Osteocyte (in vitro differentiated cells): ENCODE results near the gene PPP2R2D. TPM values are rescaled to one million over a fixed set of nuclear protein-coding genes. Genes with fewer than 3 reads are reported as not detected.
A peak's percentile ranks its signal among the peaks of the same experiment; 100 is the strongest.

Experiments used
- DNase-seq: peaks from one replicate; pipeline ENCODE4 v3.0.0; 2021; ENCODE audit warnings: mixed read lengths; ENCODE audit not compliant: unreplicated experiment; ENCODE audit errors: extremely low spot score
- H3K27ac Mint-ChIP-seq: one replicate; pipeline ENCODE4 v1.8.0; 2021; ENCODE audit warnings: mild to moderate bottlenecking, mixed read lengths; ENCODE audit not compliant: unreplicated experiment
- H3K27me3 Mint-ChIP-seq: one replicate; pipeline ENCODE4 v1.8.0; 2021; ENCODE audit warnings: mixed read lengths; ENCODE audit not compliant: unreplicated experiment
- H3K36me3 Mint-ChIP-seq: one replicate; pipeline ENCODE4 v1.8.0; 2021; ENCODE audit warnings: mixed read lengths; ENCODE audit not compliant: unreplicated experiment
- H3K4me1 Mint-ChIP-seq: one replicate; pipeline ENCODE4 v1.8.0; 2021; ENCODE audit warnings: mixed read lengths; ENCODE audit not compliant: unreplicated experiment
- H3K4me3 Mint-ChIP-seq: one replicate; pipeline ENCODE4 v1.8.0; 2021; ENCODE audit warnings: mild to moderate bottlenecking, moderate library complexity, mixed read lengths; ENCODE audit not compliant: unreplicated experiment
- H3K9me3 Mint-ChIP-seq: one replicate; pipeline ENCODE4 v1.8.0; 2021; ENCODE audit warnings: mixed read lengths; ENCODE audit not compliant: unreplicated experiment
- CTCF ChIP-seq: fragments of 200-600 bp; sonication (generic); IDR thresholded peaks from 2 replicates; pipeline ENCODE4 v1.5.0; 2021; ENCODE audit warnings: antibody characterized with exemption, mild to moderate bottlenecking, moderate library complexity
- total RNA-seq: library from RNA; stranded (reverse); gene quantifications from 2 replicates; pipeline ENCODE4 v1.2.1, GENCODE V29; 2021

PPP2R2D gene
- total RNA-seq, 1 donor from 2014 or later = 28.9 TPM

GRCh38 chr10:131991726-131992125 is 90.9 kb downstream of the PPP2R2D start:
- H3K4me3 Mint-ChIP-seq = no peak overlapping the region
- H3K36me3 Mint-ChIP-seq = no peaks in the 10 kb centered on the region
- DNase-seq = no peak
- H3K4me1 Mint-ChIP-seq = peaks cover 2% of the 10 kb centered on the region
- H3K27me3 Mint-ChIP-seq = no peaks in the 10 kb centered on the region
- no peak overlapping the region for H3K27ac Mint-ChIP-seq
- H3K9me3 Mint-ChIP-seq = no peaks in the 10 kb centered on the region
- no peak for TF ChIP-seq CTCF

DNA sequence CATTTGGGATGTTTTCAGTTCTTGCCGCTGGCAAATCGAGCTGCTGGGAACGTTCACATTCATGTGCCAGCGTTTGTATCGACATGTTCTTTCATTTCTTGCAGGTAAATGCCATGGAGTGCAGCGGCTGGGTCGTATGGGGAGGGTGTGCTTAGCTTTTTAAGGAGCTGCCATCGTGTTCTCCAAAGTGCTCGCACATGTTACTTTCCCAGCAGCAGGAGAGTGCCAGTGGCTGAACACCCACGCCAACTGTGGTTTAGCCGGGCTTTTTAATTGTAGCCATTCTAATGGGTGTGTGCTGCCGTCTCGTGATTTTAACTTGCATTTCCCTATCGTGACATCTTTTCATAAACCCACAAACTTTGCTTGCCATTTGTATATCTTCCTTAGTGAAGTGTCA is 92.5 kb downstream of the PPP2R2D start:
- H3K27me3 Mint-ChIP-seq = no peaks in the 10 kb centered on the region
- no peaks in the 10 kb centered on the region for H3K36me3 Mint-ChIP-seq
- TF ChIP-seq CTCF = no peak
- no peak overlapping the region for H3K4me3 Mint-ChIP-seq
- no peak overlapping the region for H3K27ac Mint-ChIP-seq
- no peaks in the 10 kb centered on the region for H3K9me3 Mint-ChIP-seq
- H3K4me1 Mint-ChIP-seq = peaks cover 17% of the 10 kb centered on the region
- no peak for DNase-seq

DNA sequence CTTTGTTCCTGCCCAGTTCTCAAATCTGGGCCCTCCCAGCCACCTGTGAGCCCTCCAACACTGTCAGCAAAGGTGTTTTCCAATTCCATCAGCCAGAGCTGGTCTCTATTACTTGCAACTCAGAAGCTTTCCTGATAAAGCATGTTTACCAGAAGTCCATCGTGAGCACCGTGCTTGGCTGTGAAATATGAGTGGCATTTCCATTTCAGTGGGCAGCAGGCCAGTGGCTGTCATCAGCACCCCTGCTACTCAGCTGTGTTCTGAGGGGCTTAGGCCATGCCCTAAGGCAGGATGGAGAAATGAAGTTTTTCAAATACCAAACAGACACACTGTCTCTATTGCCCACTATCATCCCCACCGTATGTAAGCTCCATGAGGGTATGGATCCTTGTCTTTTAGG is 93.6 kb downstream of the PPP2R2D start:
- Mint-ChIP-seq H3K27ac (no peak overlapping the region), H3K36me3 (no peaks in the 10 kb centered on the region), H3K27me3 (no peaks in the 10 kb centered on the region), H3K9me3 (no peaks in the 10 kb centered on the region), H3K4me1 (peaks cover 22% of the 10 kb centered on the region), H3K4me3 (no peak overlapping the region)
- no peak for TF ChIP-seq CTCF
- no peak for DNase-seq

- no peaks in the 10 kb centered on the region for H3K36me3 Mint-ChIP-seq
- H3K9me3 Mint-ChIP-seq = no peaks in the 10 kb centered on the region
- no peak for TF ChIP-seq CTCF
- no peak overlapping the region for H3K4me3 Mint-ChIP-seq
- H3K27me3 Mint-ChIP-seq = no peaks in the 10 kb centered on the region
- peak overlapping the region; percentile 78 for H3K27ac Mint-ChIP-seq
- no peak for DNase-seq
- H3K4me1 Mint-ChIP-seq = peaks cover 22% of the 10 kb centered on the region
These were observed 95.9 kb downstream of the PPP2R2D start for GRCh38 chr10:131996466-131997365.

- Mint-ChIP-seq H3K9me3 (no peaks in the 10 kb centered on the region), H3K4me1 (peaks cover 22% of the 10 kb centered on the region), H3K27ac (peak overlapping the region; percentile 78), H3K27me3 (peaks cover 7% of the 10 kb centered on the region), H3K4me3 (peak overlapping the region; percentile 45), H3K36me3 (no peaks in the 10 kb centered on the region)
- TF ChIP-seq CTCF = no peak
- no peak for DNase-seq
These were observed 96.7 kb downstream of the PPP2R2D start for GRCh38 chr10:131997366-131998049.
